ENCODE results near the gene R3HDM2.
A peak's percentile ranks its signal among the peaks of the same experiment; 100 is the strongest.
"Not testable (repeated sequence)": the region's sequence is repeated elsewhere in the genome, so short reads cannot be mapped to it uniquely, and the experiment has no call there.

The R3HDM2 gene

GRCh38 chr12:57330992-57331391, 99.9 kb downstream of the R3HDM2 start:
- no peak for DNase-seq (ENCODE audit: low read depth in 2 of 2)

- no peak for DNase-seq (ENCODE audit: low read depth in 2 of 2)
These were observed 101.6 kb downstream of the R3HDM2 start for GRCh38 chr12:57329219-57329618.

GRCh38 chr12:57325395-57325794, 105.4 kb downstream of the R3HDM2 start:
- DNase-seq (ENCODE audit: low read depth in 2 of 2), result no peak

- DNase-seq (ENCODE audit: low read depth in 2 of 2), result no peak
These were observed 107.4 kb downstream of the R3HDM2 start for GRCh38 chr12:57323416-57323815.

- no peak for DNase-seq (ENCODE audit: low read depth in 2 of 2)
These were observed 110.2 kb downstream of the R3HDM2 start for GRCh38 chr12:57320639-57321038.

GRCh38 chr12:57319678-57320469, 111.0 kb downstream of the R3HDM2 start:
- DNase-seq (ENCODE audit: low read depth in 2 of 2), result no peak

GRCh38 chr12:57315681-57316080, 115.2 kb downstream of the R3HDM2 start:
- no peak for DNase-seq (ENCODE audit: low read depth in 2 of 2)

GRCh38 chr12:57312287-57312686, 118.6 kb downstream of the R3HDM2 start:
- not testable (repeated sequence) for DNase-seq (ENCODE audit: low read depth in 2 of 2)

- DNase-seq (ENCODE audit: low read depth in 2 of 2), result peak; percentile 9 to 20
These were observed 121.4 kb downstream of the R3HDM2 start for GRCh38 chr12:57309420-57309819.

- no peak for DNase-seq (ENCODE audit: low read depth in 2 of 2)
These were observed 129.8 kb downstream of the R3HDM2 start for GRCh38 chr12:57300961-57301584.

GRCh38 chr12:57299514-57300016, 131.3 kb downstream of the R3HDM2 start:
- no peak for DNase-seq (ENCODE audit: low read depth in 2 of 2)

- no peak for DNase-seq (ENCODE audit: low read depth in 2 of 2)
These were observed 134.6 kb downstream of the R3HDM2 start for GRCh38 chr12:57296291-57296690.

GRCh38 chr12:57282073-57282472, 148.8 kb downstream of the R3HDM2 start:
- DNase-seq (ENCODE audit: low read depth in 2 of 2), result not testable (repeated sequence)

- peak; percentile 80 for DNase-seq (ENCODE audit: low read depth in 2 of 2)
These were observed 150.4 kb downstream of the R3HDM2 start for GRCh38 chr12:57280211-57281062.

- DNase-seq (ENCODE audit: low read depth in 2 of 2), result no peak
These were observed 152.1 kb downstream of the R3HDM2 start for GRCh38 chr12:57278465-57279381.

GRCh38 chr12:57276935-57277563, 153.8 kb downstream of the R3HDM2 start:
- DNase-seq (ENCODE audit: low read depth in 2 of 2), result no peak

GRCh38 chr12:57276233-57276632, 154.6 kb downstream of the R3HDM2 start:
- not testable (repeated sequence) for DNase-seq (ENCODE audit: low read depth in 2 of 2)

- no peak for DNase-seq (ENCODE audit: low read depth in 2 of 2)
These were observed 157.3 kb downstream of the R3HDM2 start for GRCh38 chr12:57273516-57273915.

- DNase-seq (ENCODE audit: low read depth in 2 of 2), result no peak
These were observed 158.3 kb downstream of the R3HDM2 start for GRCh38 chr12:57272337-57273151.
